Measurements from ENCODE around the gene GSAP.

- TF ChIP-seq CTCF (IDR thresholded peaks at IDR 0.05) = no peak
- TF ChIP-seq USF1 (CRISPR knock-in tag; IDR thresholded peaks at IDR 0.05) = no peak
- no peak for TF ChIP-seq ATF2 (CRISPR knock-in tag; IDR thresholded peaks at IDR 0.05; ENCODE audit: borderline replicate concordance, low read depth)
- TF ChIP-seq ZBTB43 (CRISPR knock-in tag; IDR thresholded peaks at IDR 0.05) = no peak
- TF ChIP-seq KAT7 (CRISPR knock-in tag; IDR thresholded peaks at IDR 0.05; ENCODE audit: borderline replicate concordance) = no peak
- TF ChIP-seq ESRRA (CRISPR knock-in tag; IDR thresholded peaks at IDR 0.05; ENCODE audit: borderline replicate concordance) = no peak
- TF ChIP-seq SP1 (CRISPR knock-in tag; conservative IDR thresholded peaks at IDR 0.05) = no peak
- TF ChIP-seq ARID4B (CRISPR knock-in tag; IDR thresholded peaks at IDR 0.05; ENCODE audit: borderline replicate concordance) = no peak
- no peak for TF ChIP-seq MAX (CRISPR knock-in tag; IDR thresholded peaks at IDR 0.05)
- no peak for TF ChIP-seq E2F5 (CRISPR knock-in tag; IDR thresholded peaks at IDR 0.05)
- no peak for TF ChIP-seq IRF2 (CRISPR knock-in tag; IDR thresholded peaks at IDR 0.05; ENCODE audit: borderline replicate concordance, low read depth)
These were observed 69.7 kb downstream of the GSAP start for GRCh38 chr7:77346441-77346840.
